Large intestine (tissue), 3 donors: ENCODE data around the gene IL20RA. TPM values are rescaled to one million over a fixed set of nuclear protein-coding genes. Genes with fewer than 3 reads are reported as not detected.

Experiments
- DNase-seq, 2 donors: peaks; one replicate each; pipeline versions ENCODE4 v3.0.0 to v3.0.0-alpha.2; 2013
- H3K27ac ChIP-seq: one replicate; pipeline ENCODE4 v1.5.1; 2013; ENCODE audit warnings: low read length
- H3K27me3 ChIP-seq: 2 replicates; pipeline ENCODE4 v1.6.1; 2013; ENCODE audit warnings: low read length; ENCODE audit not compliant: control insufficient read depth, insufficient read depth
- H3K36me3 ChIP-seq: 2 replicates; pipeline ENCODE4 v1.6.1; 2013; ENCODE audit warnings: low read length; ENCODE audit not compliant: control insufficient read depth, insufficient read depth
- H3K4me1 ChIP-seq: one replicate; pipeline ENCODE4 v1.6.1; 2013; ENCODE audit warnings: low read length; ENCODE audit not compliant: control insufficient read depth, insufficient read depth
- H3K4me3 ChIP-seq: one replicate; pipeline ENCODE4 v1.5.1; 2013; ENCODE audit warnings: low read length
- H3K9me3 ChIP-seq: one replicate; pipeline ENCODE4 v1.6.1; 2013; ENCODE audit warnings: mild to moderate bottlenecking, low read depth, low read length, moderate library complexity; ENCODE audit not compliant: control insufficient read depth
- WGBS: methylation state at CpG from one replicate; pipeline ENCODE4 v1.1.5; 2013; ENCODE audit warnings: low lambda C conversion rate; ENCODE audit not compliant: insufficient coverage; 5-methylcytosine and 5-hydroxymethylcytosine counted together
- polyA plus RNA-seq: library from polyadenylated mRNA; unstranded; fragments of 120-200 nt; gene quantifications from one replicate; pipeline ENCODE4 v1.2.1, GENCODE V29; 2013

IL20RA gene
- polyA plus RNA-seq, 1 donor = 2.5 TPM

DNA sequence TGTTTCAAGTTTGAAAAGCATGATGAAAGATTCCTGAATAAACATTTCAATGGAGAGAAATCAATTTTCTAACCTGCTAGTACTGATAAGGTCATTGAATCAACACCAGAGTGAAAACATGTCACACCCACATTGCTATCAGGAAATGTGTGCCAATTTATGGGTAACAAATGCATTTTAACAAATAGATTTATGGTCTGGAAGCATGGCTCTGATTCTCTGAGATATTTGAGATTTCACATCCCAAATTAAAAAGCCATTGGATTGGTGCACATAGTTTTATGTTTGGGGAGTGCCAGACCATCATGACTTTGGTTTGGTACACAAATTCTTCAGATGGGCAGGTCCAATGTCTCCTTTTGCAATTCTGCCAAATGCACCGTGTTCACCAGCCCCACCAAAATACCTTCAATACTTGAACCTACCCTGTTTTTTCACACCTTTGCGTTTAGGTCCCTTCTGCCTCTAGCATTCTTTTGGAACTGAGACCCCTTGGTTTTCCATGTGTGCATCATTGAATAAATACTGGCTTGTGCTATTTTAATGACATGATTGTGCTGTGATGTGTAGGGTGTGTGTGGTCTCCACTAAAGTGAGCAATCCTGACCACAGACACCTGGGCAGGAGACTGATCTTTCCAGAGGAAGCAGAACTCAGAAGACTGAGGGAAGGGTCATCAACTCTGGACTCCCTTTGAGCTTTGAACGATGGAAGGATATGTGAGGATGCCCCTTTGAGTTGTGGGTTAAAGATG is 20.4 kb downstream of the IL20RA start:
- Histone ChIP-seq H3K27ac (no peak overlapping the region), H3K4me3 (no peak overlapping the region), H3K36me3 (no peaks in the 10 kb centered on the region), H3K9me3 (no peaks in the 10 kb centered on the region), H3K27me3 (no peaks in the 10 kb centered on the region), H3K4me1 (no peaks in the 10 kb centered on the region)
- DNase-seq = no peak
- 100% methylated on average over 1 of the region's 3 CpGs for WGBS

DNA sequence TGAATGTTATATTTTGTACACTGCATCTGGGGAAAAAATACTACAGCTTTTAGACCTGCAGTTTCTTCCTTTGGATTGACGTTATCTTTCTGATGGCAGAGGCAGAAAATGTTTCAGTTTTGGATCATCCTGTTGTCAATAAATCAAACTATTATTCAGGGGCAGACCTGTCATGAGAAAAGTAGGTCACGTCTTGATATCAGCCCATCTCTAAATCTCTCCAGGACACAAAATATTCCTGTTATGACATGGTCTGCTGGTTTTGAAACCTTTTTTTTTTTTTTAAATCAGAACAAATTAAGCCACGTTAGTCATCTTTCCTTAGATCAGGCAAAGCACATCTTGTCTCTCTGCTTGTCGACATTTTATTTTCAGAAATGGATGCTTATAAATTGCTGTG is 24.0 kb downstream of the IL20RA start:
- H3K4me3 ChIP-seq = no peak overlapping the region
- no peaks in the 10 kb centered on the region for H3K4me1 ChIP-seq
- no peak overlapping the region for H3K27ac ChIP-seq
- H3K27me3 ChIP-seq = no peaks in the 10 kb centered on the region
- WGBS = 100% methylated on average over 1 of the region's 4 CpGs
- H3K9me3 ChIP-seq = no peaks in the 10 kb centered on the region
- no peaks in the 10 kb centered on the region for H3K36me3 ChIP-seq
- no peak for DNase-seq

DNA sequence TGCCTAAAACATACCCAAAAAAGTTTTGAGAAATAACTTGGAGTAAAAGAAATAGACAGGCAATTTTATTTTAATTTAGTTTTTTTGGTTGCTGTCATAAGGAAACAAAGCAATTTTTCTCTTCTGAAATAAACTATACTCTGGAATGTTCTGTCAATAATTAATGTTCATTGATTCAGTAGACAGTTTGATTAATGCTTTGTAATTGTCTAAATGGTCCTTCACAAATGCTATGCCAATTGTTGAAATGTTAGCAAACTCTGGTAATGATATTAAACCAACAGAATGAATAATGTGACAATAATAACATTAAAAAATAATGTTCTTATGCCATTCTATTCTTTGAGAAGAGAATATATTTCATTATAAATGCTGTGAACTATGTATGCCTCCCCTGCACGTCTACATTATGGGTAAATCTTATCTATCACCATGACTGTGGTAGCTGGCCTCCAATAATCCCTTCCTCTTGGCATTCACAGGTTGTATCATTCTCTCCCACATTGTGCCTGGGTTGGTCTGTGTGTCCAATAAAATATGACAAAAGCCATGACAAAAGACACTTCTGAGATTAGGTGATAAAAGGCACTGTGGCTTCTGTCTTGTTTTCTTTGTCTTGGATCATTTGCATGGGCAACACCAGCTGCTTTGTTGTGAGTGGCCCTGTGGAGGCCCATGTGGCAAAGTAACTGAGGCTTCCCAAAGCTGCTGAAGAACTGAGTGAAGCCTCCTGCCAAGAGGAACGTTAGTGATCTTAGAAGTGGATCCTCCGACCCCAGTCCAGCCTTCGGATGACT is 25.1 kb downstream of the IL20RA start:
- H3K36me3 ChIP-seq = no peaks in the 10 kb centered on the region
- no peaks in the 10 kb centered on the region for H3K27me3 ChIP-seq
- no peak overlapping the region for H3K4me3 ChIP-seq
- no peak overlapping the region for H3K27ac ChIP-seq
- no peaks in the 10 kb centered on the region for H3K9me3 ChIP-seq
- no peak for DNase-seq
- H3K4me1 ChIP-seq = no peaks in the 10 kb centered on the region
- WGBS = no CpG with 5 or more reads among the region's 4 CpGs

GRCh38 chr6:137017081-137017480 is 27.7 kb downstream of the IL20RA start:
- 80% methylated on average over 1 of the region's 3 CpGs for WGBS

DNA sequence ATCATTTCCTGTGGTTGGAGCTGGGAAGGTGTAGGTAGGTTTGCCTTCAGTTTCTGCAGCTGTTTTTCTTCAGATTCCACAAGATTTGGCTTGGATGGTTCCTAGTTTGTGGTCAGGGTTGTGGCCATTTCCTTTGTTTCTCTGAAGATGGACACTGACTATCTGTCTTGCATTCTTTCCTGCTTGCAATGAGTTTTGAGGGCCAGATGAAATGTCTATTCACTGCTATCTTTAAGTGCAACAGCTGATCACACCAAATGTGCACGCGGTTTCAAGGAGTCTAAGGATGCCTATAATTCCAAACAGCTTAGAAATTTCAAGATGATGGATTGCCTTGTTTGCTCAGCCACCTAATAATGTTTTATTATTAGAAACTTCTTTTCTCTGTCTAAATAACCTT is 28.4 kb downstream of the IL20RA start:
- H3K27me3 ChIP-seq = no peaks in the 10 kb centered on the region
- DNase-seq = no peak
- H3K36me3 ChIP-seq = no peaks in the 10 kb centered on the region
- no CpG with 5 or more reads among the region's 2 CpGs for WGBS
- no peaks in the 10 kb centered on the region for H3K4me1 ChIP-seq
- no peak overlapping the region for H3K27ac ChIP-seq
- no peak overlapping the region for H3K4me3 ChIP-seq
- no peaks in the 10 kb centered on the region for H3K9me3 ChIP-seq

More at GRCh38 chr6:137017081-137017480, 27.7 kb downstream of the IL20RA start:
- H3K9me3 ChIP-seq = no peaks in the 10 kb centered on the region
- no peaks in the 10 kb centered on the region for H3K4me1 ChIP-seq
- no peak overlapping the region for H3K4me3 ChIP-seq
- no peaks in the 10 kb centered on the region for H3K27me3 ChIP-seq
- H3K36me3 ChIP-seq = no peaks in the 10 kb centered on the region
- DNase-seq = no peak
- H3K27ac ChIP-seq = no peak overlapping the region

DNA sequence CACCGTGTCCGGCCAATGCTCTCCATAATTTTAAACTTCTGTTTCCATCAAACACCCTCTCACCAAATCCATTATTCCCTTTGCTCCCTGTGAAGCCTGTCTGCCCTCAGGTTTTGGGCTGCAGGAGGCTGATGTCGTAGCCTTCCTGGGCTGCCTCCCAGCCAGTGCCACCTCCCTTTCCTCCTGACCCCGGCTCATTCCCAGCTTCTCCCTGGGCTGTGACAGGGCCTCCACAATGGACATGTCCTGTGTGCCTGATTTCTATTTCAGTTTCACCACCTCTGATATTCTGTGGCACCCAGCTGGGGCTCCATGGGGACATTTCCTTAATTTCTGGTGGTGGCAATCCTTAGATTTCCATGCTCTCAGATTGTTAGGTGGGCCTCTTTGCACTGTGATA is 28.8 kb downstream of the IL20RA start:
- WGBS = no CpG with 5 or more reads among the region's 4 CpGs
- Histone ChIP-seq H3K4me3 (no peak overlapping the region), H3K4me1 (no peaks in the 10 kb centered on the region), H3K9me3 (no peaks in the 10 kb centered on the region), H3K27me3 (no peaks in the 10 kb centered on the region), H3K36me3 (no peaks in the 10 kb centered on the region), H3K27ac (no peak overlapping the region)
- DNase-seq = no peak

GRCh38 chr6:137013738-137014602 is 30.8 kb downstream of the IL20RA start:
- Histone ChIP-seq H3K36me3 (no peaks in the 10 kb centered on the region), H3K9me3 (no peaks in the 10 kb centered on the region), H3K4me1 (no peaks in the 10 kb centered on the region), H3K4me3 (no peak overlapping the region), H3K27me3 (no peaks in the 10 kb centered on the region), H3K27ac (no peak overlapping the region)
- 78% methylated on average over 1 of the region's 5 CpGs for WGBS
- peak in 1 of 2 donors; percentile 22 for DNase-seq

- Histone ChIP-seq H3K36me3 (no peaks in the 10 kb centered on the region), H3K4me1 (no peaks in the 10 kb centered on the region), H3K27ac (no peak overlapping the region), H3K4me3 (no peak overlapping the region), H3K27me3 (no peaks in the 10 kb centered on the region), H3K9me3 (no peaks in the 10 kb centered on the region)
- no CpG with 5 or more reads among the region's 1 CpG for WGBS
- DNase-seq = no peak
Measured at GRCh38 chr6:137013031-137013430, 31.7 kb downstream of the IL20RA start.

- WGBS = 67% methylated on average over 2 of the region's 2 CpGs
- no peak overlapping the region for H3K27ac ChIP-seq
- H3K9me3 ChIP-seq = no peaks in the 10 kb centered on the region
- H3K36me3 ChIP-seq = no peaks in the 10 kb centered on the region
- H3K4me3 ChIP-seq = no peak overlapping the region
- DNase-seq = no peak
- no peaks in the 10 kb centered on the region for H3K4me1 ChIP-seq
- no peaks in the 10 kb centered on the region for H3K27me3 ChIP-seq
Measured at GRCh38 chr6:137011406-137011805, 33.4 kb downstream of the IL20RA start.

GRCh38 chr6:137010128-137010718 is 34.5 kb downstream of the IL20RA start:
- Histone ChIP-seq H3K27me3 (no peaks in the 10 kb centered on the region), H3K4me3 (no peak overlapping the region), H3K36me3 (no peaks in the 10 kb centered on the region), H3K4me1 (no peaks in the 10 kb centered on the region), H3K9me3 (no peaks in the 10 kb centered on the region), H3K27ac (no peak overlapping the region)
- no peak for DNase-seq
- WGBS = no CpG with 5 or more reads among the region's 4 CpGs
